Liver (tissue), 3 donors: ENCODE measurements around the gene FBRS.

Source experiments
- CTCF ChIP-seq: fragments of 150-350 bp; IDR thresholded peaks from 2 replicates; pipeline ENCODE4 v1.5.1; 2017; ENCODE audit warnings: improper control_type of control experiment, low read depth, low read length; ENCODE audit not compliant: missing input control
- JUND ChIP-seq, 2 donors: IDR thresholded peaks; 2 replicates each; pipeline ENCODE4 v1.6.1; 2016; ENCODE audit warnings: antibody characterized with exemption in 2 of 2
- MAX ChIP-seq: IDR thresholded peaks from 2 replicates; pipeline ENCODE4 v1.6.1; 2016; ENCODE audit warnings: antibody characterized with exemption
- NR2F2 ChIP-seq: IDR thresholded peaks from 2 replicates; pipeline ENCODE4 v1.6.1; 2016; ENCODE audit warnings: antibody characterized with exemption
- REST ChIP-seq: IDR thresholded peaks from 2 replicates; pipeline ENCODE4 v1.6.1; 2016; ENCODE audit warnings: antibody characterized with exemption, mild to moderate bottlenecking
- RXRA ChIP-seq, 2 donors: IDR thresholded peaks; 2 replicates each; pipeline ENCODE4 v1.6.1; 2017 to 2018; ENCODE audit warnings: antibody characterized with exemption in 2 of 2, mild to moderate bottlenecking in 1 of 2
- SP1 ChIP-seq: IDR thresholded peaks from 2 replicates; pipeline ENCODE4 v1.6.1; 2018; ENCODE audit warnings: antibody characterized with exemption, mild to moderate bottlenecking
- TAF1 ChIP-seq: conservative IDR thresholded peaks from 2 replicates; pipeline ENCODE4 v1.6.1; 2016; ENCODE audit warnings: antibody characterized with exemption, mild to moderate bottlenecking
- YY1 ChIP-seq: IDR thresholded peaks from 2 replicates; pipeline ENCODE4 v1.6.1; 2016; ENCODE audit warnings: antibody characterized with exemption, mild to moderate bottlenecking
- donor health status: healthy.
- donor health status: healthy.

GRCh38 chr16:30626236-30626635, 32.0 kb upstream of the FBRS start:
- TF ChIP-seq CTCF = no peak
- TF ChIP-seq NR2F2 = no peak
- TF ChIP-seq MAX = no peak
- no peak for TF ChIP-seq RXRA (IDR thresholded peaks at IDR 0.05)
- no peak for TF ChIP-seq TAF1
- no peak for TF ChIP-seq JUND (IDR thresholded peaks at IDR 0.05)
- TF ChIP-seq SP1 = no peak
- no peak for TF ChIP-seq REST
- TF ChIP-seq YY1 = no peak
